Measurements from ENCODE around the gene ATOH1. TPM values are rescaled to one million over a fixed set of nuclear protein-coding genes. Genes with fewer than 3 reads are reported as not detected.

Gene ATOH1, protein sequence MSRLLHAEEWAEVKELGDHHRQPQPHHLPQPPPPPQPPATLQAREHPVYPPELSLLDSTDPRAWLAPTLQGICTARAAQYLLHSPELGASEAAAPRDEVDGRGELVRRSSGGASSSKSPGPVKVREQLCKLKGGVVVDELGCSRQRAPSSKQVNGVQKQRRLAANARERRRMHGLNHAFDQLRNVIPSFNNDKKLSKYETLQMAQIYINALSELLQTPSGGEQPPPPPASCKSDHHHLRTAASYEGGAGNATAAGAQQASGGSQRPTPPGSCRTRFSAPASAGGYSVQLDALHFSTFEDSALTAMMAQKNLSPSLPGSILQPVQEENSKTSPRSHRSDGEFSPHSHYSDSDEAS
- not detected for total RNA-seq

GRCh38 chr4:93828332-93828994 is at the start of gene ATOH1:
ATOH1 (plus strand) TSS chr4:93828753; CDS start chr4:93828927, 174 bp downstream.
- peaks cover 16% of the 10 kb centered on the region for H3K27me3 ChIP-seq (replicated peaks; ENCODE audit: insufficient read depth)
- no peaks in the 10 kb centered on the region for H3K9me3 ChIP-seq
- no peak for ATAC-seq (ENCODE audit: insufficient number of reproducible peaks, low FRiP score, low read depth)
- peak within 1 kb of the TSS; percentile 71 for H3K4me3 ChIP-seq
- peaks cover 9 to 28% of the 10 kb centered on the region in 2 donors for H3K4me1 ChIP-seq (ENCODE audit: control insufficient read depth in 1 of 2, low read depth in 2 of 2)
- DNase-seq (ENCODE audit: low spot score), result no peak
- H3K36me3 ChIP-seq, result no peaks in the 10 kb centered on the region
- H3K27ac ChIP-seq, result no peak within 1 kb of the TSS
- TF ChIP-seq, protein P1, sequence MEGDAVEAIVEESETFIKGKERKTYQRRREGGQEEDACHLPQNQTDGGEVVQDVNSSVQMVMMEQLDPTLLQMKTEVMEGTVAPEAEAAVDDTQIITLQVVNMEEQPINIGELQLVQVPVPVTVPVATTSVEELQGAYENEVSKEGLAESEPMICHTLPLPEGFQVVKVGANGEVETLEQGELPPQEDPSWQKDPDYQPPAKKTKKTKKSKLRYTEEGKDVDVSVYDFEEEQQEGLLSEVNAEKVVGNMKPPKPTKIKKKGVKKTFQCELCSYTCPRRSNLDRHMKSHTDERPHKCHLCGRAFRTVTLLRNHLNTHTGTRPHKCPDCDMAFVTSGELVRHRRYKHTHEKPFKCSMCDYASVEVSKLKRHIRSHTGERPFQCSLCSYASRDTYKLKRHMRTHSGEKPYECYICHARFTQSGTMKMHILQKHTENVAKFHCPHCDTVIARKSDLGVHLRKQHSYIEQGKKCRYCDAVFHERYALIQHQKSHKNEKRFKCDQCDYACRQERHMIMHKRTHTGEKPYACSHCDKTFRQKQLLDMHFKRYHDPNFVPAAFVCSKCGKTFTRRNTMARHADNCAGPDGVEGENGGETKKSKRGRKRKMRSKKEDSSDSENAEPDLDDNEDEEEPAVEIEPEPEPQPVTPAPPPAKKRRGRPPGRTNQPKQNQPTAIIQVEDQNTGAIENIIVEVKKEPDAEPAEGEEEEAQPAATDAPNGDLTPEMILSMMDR (IDR thresholded peaks at IDR 0.05), result no peak

- H3K36me3 ChIP-seq, result no peaks in the 10 kb centered on the region
- ATAC-seq (ENCODE audit: insufficient number of reproducible peaks, low FRiP score, low read depth) (no peak), DNase-seq (ENCODE audit: low spot score) (no peak)
- TF ChIP-seq, protein P1 (IDR thresholded peaks at IDR 0.05), result no peak
- no peak overlapping the region for H3K27ac ChIP-seq
- H3K27me3 ChIP-seq (replicated peaks; ENCODE audit: insufficient read depth), result no peaks in the 10 kb centered on the region
- H3K9me3 ChIP-seq, result no peaks in the 10 kb centered on the region
- no peak overlapping the region for H3K4me3 ChIP-seq
- H3K4me1 ChIP-seq (ENCODE audit: control insufficient read depth in 1 of 2, low read depth in 2 of 2), result no peaks in the 10 kb centered on the region
These were observed 49.3 kb upstream of the ATOH1 start for GRCh38 chr4:93779228-93779627.

- ATAC-seq (ENCODE audit: insufficient number of reproducible peaks, low FRiP score, low read depth) (no peak), DNase-seq (ENCODE audit: low spot score) (no peak)
- H3K27me3 ChIP-seq (replicated peaks; ENCODE audit: insufficient read depth), result no peaks in the 10 kb centered on the region
- no peaks in the 10 kb centered on the region for H3K36me3 ChIP-seq
- H3K27ac ChIP-seq, result no peak overlapping the region
- H3K4me3 ChIP-seq, result no peak overlapping the region
- H3K9me3 ChIP-seq, result no peaks in the 10 kb centered on the region
- TF ChIP-seq, protein P1 (IDR thresholded peaks at IDR 0.05), result no peak
- no peaks in the 10 kb centered on the region for H3K4me1 ChIP-seq (ENCODE audit: control insufficient read depth in 1 of 2, low read depth in 2 of 2)
These were observed 48.5 kb upstream of the ATOH1 start for GRCh38 chr4:93780080-93780479.

GRCh38 chr4:93781198-93781597 is 47.4 kb upstream of the ATOH1 start:
- DNase-seq (ENCODE audit: low spot score), result no peak
- TF ChIP-seq, protein P1 (IDR thresholded peaks at IDR 0.05), result no peak
- Histone ChIP-seq H3K27me3 (replicated peaks; ENCODE audit: insufficient read depth) (no peaks in the 10 kb centered on the region), H3K4me3 (no peak overlapping the region), H3K27ac (no peak overlapping the region), H3K9me3 (no peaks in the 10 kb centered on the region), H3K4me1 (ENCODE audit: control insufficient read depth in 1 of 2, low read depth in 2 of 2) (no peaks in the 10 kb centered on the region), H3K36me3 (no peaks in the 10 kb centered on the region)
- ATAC-seq (ENCODE audit: insufficient number of reproducible peaks, low FRiP score, low read depth), result no peak

- H3K27ac ChIP-seq, result no peak overlapping the region
- no peak for ATAC-seq (ENCODE audit: insufficient number of reproducible peaks, low FRiP score, low read depth)
- H3K9me3 ChIP-seq, result no peaks in the 10 kb centered on the region
- no peak overlapping the region for H3K4me3 ChIP-seq
- DNase-seq (ENCODE audit: low spot score), result no peak
- no peaks in the 10 kb centered on the region for H3K36me3 ChIP-seq
- TF ChIP-seq, protein P1 (IDR thresholded peaks at IDR 0.05), result no peak
- H3K27me3 ChIP-seq (replicated peaks; ENCODE audit: insufficient read depth), result no peaks in the 10 kb centered on the region
- no peaks in the 10 kb centered on the region for H3K4me1 ChIP-seq (ENCODE audit: control insufficient read depth in 1 of 2, low read depth in 2 of 2)
These were observed 42.4 kb upstream of the ATOH1 start for GRCh38 chr4:93786149-93786548.

Data from thoracic aorta (tissue), 2 donors.